COLO829 (cell line): Measurements from ENCODE around the gene MYCBP2.
A peak's percentile ranks its signal among the peaks of the same experiment; 100 is the strongest.
"Not testable (repeated sequence)": the region's sequence is repeated elsewhere in the genome, so short reads cannot be mapped to it uniquely, and the experiment has no call there.

Experiments
- DNase-seq: peaks from one replicate; pipeline ENCODE4 v3.0.0; 2012; ENCODE audit warnings: low spot score

Gene MYCBP2

GRCh38 chr13:77033717-77034302 is 293.1 kb downstream of the MYCBP2 start:
- DNase-seq, result peak; percentile 59

- no peak for DNase-seq
Observed at GRCh38 chr13:77031656-77032243, 295.1 kb downstream of the MYCBP2 start.

GRCh38 chr13:77029436-77029835 is 297.5 kb downstream of the MYCBP2 start:
- DNase-seq, result no peak

- no peak for DNase-seq
Observed at GRCh38 chr13:77028202-77028601, 298.7 kb downstream of the MYCBP2 start.

GRCh38 chr13:77026861-77027621 is 299.9 kb downstream of the MYCBP2 start, which contains the start of gene FBXL3:
TSS of gene FBXL3 (minus strand) at chr13:77027159. CDS start at chr13:77021860, 5,299 bp downstream.
- peak; percentile 84 for DNase-seq

GRCh38 chr13:77026255-77026860 is 300.5 kb downstream of the MYCBP2 start:
- DNase-seq, result peak; percentile 30

GRCh38 chr13:77022341-77022740 is 304.6 kb downstream of the MYCBP2 start:
- DNase-seq, result no peak

- DNase-seq, result no peak
Observed at GRCh38 chr13:77019756-77020155, 307.1 kb downstream of the MYCBP2 start.

GRCh38 chr13:77016888-77017623 is 309.8 kb downstream of the MYCBP2 start:
- DNase-seq, result no peak

GRCh38 chr13:77016251-77016812 is 310.6 kb downstream of the MYCBP2 start:
- no peak for DNase-seq

- no peak for DNase-seq
Observed at GRCh38 chr13:77014906-77015685, 311.8 kb downstream of the MYCBP2 start.

- no peak for DNase-seq
Observed at GRCh38 chr13:77013853-77014542, 312.9 kb downstream of the MYCBP2 start.

- not testable (repeated sequence) for DNase-seq
Observed at GRCh38 chr13:77009719-77010118, 317.2 kb downstream of the MYCBP2 start.

GRCh38 chr13:77009011-77009410 is 317.9 kb downstream of the MYCBP2 start:
- no peak for DNase-seq

- not testable (repeated sequence) for DNase-seq
Observed at GRCh38 chr13:77008337-77008736, 318.6 kb downstream of the MYCBP2 start.

GRCh38 chr13:77002590-77003190 is 324.2 kb downstream of the MYCBP2 start:
- peak; percentile 54 for DNase-seq

GRCh38 chr13:77001963-77002587 is 324.8 kb downstream of the MYCBP2 start:
- no peak for DNase-seq

- no peak for DNase-seq
Observed at GRCh38 chr13:77001540-77001939, 325.4 kb downstream of the MYCBP2 start.

- DNase-seq, result no peak
Observed at GRCh38 chr13:77000475-77000874, 326.4 kb downstream of the MYCBP2 start.
